ENCODE data around the gene PBX3. TPM values are rescaled to one million over a fixed set of nuclear protein-coding genes. Genes with fewer than 3 reads are reported as not detected.

Gene PBX3
- polyA plus RNA-seq (2011; rRNA removed), result 34.2 and 37.6 TPM in 2 replicates
- 37.5 and 45.9 TPM in 2 replicates for polyA minus RNA-seq (2011; rRNA and poly(A)+ RNA removed)

DNA sequence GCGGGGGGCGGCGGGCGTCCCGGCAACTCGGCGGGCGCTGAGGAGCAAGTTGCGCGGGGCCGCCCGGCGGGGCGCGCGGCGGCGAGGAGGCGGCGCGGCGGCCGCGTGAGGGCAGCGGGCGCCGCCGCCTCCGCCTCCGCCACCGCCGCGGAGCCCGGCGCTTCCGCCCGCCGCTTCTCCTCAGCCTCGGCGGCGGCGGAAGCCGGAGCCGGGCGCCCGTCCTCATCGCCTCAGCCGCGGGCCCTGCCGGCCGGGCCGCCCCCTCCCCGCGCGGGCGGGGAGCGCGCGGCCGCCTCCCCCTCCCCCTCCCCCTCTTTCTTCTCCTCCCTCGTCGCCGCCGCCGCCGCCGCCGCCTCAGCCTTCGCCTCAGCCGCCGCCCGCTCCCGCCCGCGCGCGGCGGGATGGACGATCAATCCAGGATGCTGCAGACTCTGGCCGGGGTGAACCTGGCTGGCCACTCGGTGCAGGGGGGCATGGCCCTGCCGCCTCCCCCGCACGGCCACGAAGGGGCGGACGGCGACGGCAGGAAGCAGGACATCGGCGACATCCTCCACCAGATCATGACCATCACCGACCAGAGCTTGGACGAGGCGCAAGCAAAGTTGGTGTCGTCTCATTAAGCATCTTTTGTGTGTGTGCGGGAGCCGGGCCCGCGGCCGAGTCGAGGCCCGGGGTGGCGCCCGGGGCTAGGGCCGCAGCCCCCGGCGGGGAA is at the start of gene PBX3:
Gene PBX3, plus strand, starts transcription at position 321 of the 712 bp plus-strand sequence.
- ChIA-PET CTCF (no interaction called here), POLR2A (no interaction called here)
- H3K27ac ChIP-seq (ENCODE audit: low read depth, low read length), result peak within 1 kb of the TSS; percentile 47
- H3K27me3 ChIP-seq (ENCODE audit: control insufficient read depth, insufficient read depth, low read length), result no peaks in the 10 kb centered on the region
- H3K4me3 ChIP-seq (ENCODE audit: low read depth, low read length), result peak within 1 kb of the TSS; percentile 91
- TF ChIP-seq, protein P1, sequence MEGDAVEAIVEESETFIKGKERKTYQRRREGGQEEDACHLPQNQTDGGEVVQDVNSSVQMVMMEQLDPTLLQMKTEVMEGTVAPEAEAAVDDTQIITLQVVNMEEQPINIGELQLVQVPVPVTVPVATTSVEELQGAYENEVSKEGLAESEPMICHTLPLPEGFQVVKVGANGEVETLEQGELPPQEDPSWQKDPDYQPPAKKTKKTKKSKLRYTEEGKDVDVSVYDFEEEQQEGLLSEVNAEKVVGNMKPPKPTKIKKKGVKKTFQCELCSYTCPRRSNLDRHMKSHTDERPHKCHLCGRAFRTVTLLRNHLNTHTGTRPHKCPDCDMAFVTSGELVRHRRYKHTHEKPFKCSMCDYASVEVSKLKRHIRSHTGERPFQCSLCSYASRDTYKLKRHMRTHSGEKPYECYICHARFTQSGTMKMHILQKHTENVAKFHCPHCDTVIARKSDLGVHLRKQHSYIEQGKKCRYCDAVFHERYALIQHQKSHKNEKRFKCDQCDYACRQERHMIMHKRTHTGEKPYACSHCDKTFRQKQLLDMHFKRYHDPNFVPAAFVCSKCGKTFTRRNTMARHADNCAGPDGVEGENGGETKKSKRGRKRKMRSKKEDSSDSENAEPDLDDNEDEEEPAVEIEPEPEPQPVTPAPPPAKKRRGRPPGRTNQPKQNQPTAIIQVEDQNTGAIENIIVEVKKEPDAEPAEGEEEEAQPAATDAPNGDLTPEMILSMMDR (IDR thresholded peaks at IDR 0.05; ENCODE audit: low read depth, low read length), result no peak
- no peak for DNase-seq (ENCODE audit: low read depth, low spot score)
- no peaks in the 10 kb centered on the region; the same call in 1 of the 2 replicates for H3K9me3 ChIP-seq (ENCODE audit: control insufficient read depth, insufficient read depth, low read length)

DNA sequence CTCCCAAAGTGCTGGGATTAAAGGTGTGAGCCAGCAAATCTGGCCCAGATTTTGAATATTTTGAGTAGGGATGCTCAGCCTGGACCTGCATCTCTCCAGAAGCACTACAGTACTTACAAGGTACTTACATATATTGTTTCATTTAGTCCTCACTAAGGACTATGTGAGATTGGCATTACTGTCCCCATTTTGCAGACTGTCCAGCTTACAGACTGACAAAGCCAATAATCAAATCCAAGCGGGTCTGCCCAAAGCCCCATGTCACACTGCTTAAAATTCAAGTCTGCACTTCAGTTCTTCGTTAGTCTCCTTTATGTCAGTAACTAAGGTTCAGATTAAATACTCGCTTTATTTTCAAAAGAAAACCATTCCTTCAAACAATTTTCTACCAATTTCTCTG is 47.3 kb upstream of the PBX3 start:
- H3K4me3 ChIP-seq (ENCODE audit: low read depth, low read length), result no peak overlapping the region
- DNase-seq (ENCODE audit: low read depth, low spot score), result no peak
- ChIA-PET POLR2A (no interaction called here), CTCF (no interaction called here)
- TF ChIP-seq, protein P1 (IDR thresholded peaks at IDR 0.05; ENCODE audit: low read depth, low read length), result no peak
- H3K27ac ChIP-seq (ENCODE audit: low read depth, low read length), result no peak overlapping the region
- H3K27me3 ChIP-seq (ENCODE audit: control insufficient read depth, insufficient read depth, low read length), result no peaks in the 10 kb centered on the region
- no peaks in the 10 kb centered on the region for H3K9me3 ChIP-seq (ENCODE audit: control insufficient read depth, insufficient read depth, low read length)

DNA sequence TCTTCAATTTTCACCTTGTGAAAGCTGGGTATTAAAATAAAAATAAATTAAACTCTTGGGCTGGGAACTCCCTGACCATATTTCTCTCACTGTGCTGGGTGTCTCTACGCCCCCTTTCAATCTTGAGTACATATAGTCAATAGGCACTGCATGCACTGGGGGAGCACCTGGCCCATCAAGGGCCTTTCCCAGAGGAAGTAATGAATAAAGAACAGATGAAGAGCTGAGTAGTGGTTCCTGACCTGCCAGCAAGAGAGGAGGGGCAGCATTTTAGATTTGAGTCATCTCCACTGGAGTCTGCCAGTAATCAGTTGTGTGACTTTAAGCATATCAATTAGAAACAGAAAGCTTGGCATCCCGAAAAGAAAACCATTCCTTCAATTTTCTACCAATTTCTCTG is 46.4 kb upstream of the PBX3 start:
- Histone ChIP-seq H3K27ac (ENCODE audit: low read depth, low read length) (no peak overlapping the region), H3K9me3 (ENCODE audit: control insufficient read depth, insufficient read depth, low read length) (no peaks in the 10 kb centered on the region), H3K4me3 (ENCODE audit: low read depth, low read length) (no peak overlapping the region), H3K27me3 (ENCODE audit: control insufficient read depth, insufficient read depth, low read length) (no peaks in the 10 kb centered on the region)
- ChIA-PET POLR2A (no interaction called here), CTCF (no interaction called here)
- TF ChIP-seq, protein P1 (IDR thresholded peaks at IDR 0.05; ENCODE audit: low read depth, low read length), result no peak
- DNase-seq (ENCODE audit: low read depth, low spot score), result no peak

DNA sequence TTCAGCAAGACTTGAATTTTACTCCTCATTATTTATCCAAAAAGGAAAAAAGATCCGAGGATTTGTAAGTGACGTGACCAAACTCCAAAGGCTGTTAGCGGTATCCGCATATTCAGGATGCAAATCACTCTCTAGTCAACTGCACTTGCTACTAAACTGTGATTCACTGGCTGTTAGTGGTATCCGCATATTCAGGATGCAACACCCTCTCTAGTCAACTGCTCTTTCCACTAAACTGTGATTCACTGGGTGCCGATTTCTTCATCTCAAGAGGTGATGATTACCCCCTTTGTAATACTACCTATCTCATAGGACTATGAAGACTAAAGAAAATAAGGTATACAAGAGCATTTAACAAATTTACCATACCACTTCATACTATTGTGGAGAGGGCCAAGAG is 45.8 kb upstream of the PBX3 start:
- no peaks in the 10 kb centered on the region for H3K9me3 ChIP-seq (ENCODE audit: control insufficient read depth, insufficient read depth, low read length)
- no peak overlapping the region for H3K4me3 ChIP-seq (ENCODE audit: low read depth, low read length)
- TF ChIP-seq, protein P1 (IDR thresholded peaks at IDR 0.05; ENCODE audit: low read depth, low read length), result no peak
- H3K27ac ChIP-seq (ENCODE audit: low read depth, low read length), result no peak overlapping the region
- no peak for DNase-seq (ENCODE audit: low read depth, low spot score)
- no peaks in the 10 kb centered on the region for H3K27me3 ChIP-seq (ENCODE audit: control insufficient read depth, insufficient read depth, low read length)
- ChIA-PET POLR2A (no interaction called here), CTCF (no interaction called here)

DNA sequence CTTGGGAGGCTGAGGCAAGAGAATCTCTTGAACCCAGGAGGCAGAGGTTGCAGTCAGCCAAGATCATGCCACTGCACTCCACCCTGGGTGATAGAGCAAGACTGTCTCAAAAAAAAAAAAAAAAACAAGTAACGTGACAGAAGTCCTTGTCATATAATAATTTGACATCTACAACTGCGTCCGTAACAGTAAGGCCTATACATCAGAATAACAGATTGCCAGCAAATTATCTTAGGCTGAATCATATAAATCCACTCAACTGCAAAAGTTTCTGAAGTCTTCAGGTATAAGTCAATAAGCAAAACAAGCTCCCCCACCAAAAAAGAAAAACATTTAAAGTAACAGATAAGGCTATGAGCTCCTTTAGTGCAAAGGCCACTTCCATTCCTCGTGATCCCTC is 43.5 kb upstream of the PBX3 start:
- Histone ChIP-seq H3K27ac (ENCODE audit: low read depth, low read length) (no peak overlapping the region), H3K4me3 (ENCODE audit: low read depth, low read length) (no peak overlapping the region), H3K27me3 (ENCODE audit: control insufficient read depth, insufficient read depth, low read length) (no peaks in the 10 kb centered on the region), H3K9me3 (ENCODE audit: control insufficient read depth, insufficient read depth, low read length) (peaks cover 2% of the 10 kb centered on the region; the same call in 1 of the 2 replicates)
- ChIA-PET CTCF (no interaction called here), POLR2A (no interaction called here)
- no peak for DNase-seq (ENCODE audit: low read depth, low spot score)
- TF ChIP-seq, protein P1 (IDR thresholded peaks at IDR 0.05; ENCODE audit: low read depth, low read length), result no peak

Data from AG04450 (cell line).